ENCODE results near the gene PVALB.

- no peak for TF ChIP-seq CEBPB (IDR thresholded peaks at IDR 0.05)
- no peak for TF ChIP-seq RAD21 (IDR thresholded peaks at IDR 0.05; ENCODE audit: low read depth)
- TF ChIP-seq EGR1 (IDR thresholded peaks at IDR 0.05) = no peak
- TF ChIP-seq ZBTB7A (IDR thresholded peaks at IDR 0.05; ENCODE audit: low read depth) = no peak
- TF ChIP-seq, protein P1, sequence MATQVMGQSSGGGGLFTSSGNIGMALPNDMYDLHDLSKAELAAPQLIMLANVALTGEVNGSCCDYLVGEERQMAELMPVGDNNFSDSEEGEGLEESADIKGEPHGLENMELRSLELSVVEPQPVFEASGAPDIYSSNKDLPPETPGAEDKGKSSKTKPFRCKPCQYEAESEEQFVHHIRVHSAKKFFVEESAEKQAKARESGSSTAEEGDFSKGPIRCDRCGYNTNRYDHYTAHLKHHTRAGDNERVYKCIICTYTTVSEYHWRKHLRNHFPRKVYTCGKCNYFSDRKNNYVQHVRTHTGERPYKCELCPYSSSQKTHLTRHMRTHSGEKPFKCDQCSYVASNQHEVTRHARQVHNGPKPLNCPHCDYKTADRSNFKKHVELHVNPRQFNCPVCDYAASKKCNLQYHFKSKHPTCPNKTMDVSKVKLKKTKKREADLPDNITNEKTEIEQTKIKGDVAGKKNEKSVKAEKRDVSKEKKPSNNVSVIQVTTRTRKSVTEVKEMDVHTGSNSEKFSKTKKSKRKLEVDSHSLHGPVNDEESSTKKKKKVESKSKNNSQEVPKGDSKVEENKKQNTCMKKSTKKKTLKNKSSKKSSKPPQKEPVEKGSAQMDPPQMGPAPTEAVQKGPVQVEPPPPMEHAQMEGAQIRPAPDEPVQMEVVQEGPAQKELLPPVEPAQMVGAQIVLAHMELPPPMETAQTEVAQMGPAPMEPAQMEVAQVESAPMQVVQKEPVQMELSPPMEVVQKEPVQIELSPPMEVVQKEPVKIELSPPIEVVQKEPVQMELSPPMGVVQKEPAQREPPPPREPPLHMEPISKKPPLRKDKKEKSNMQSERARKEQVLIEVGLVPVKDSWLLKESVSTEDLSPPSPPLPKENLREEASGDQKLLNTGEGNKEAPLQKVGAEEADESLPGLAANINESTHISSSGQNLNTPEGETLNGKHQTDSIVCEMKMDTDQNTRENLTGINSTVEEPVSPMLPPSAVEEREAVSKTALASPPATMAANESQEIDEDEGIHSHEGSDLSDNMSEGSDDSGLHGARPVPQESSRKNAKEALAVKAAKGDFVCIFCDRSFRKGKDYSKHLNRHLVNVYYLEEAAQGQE (IDR thresholded peaks at IDR 0.05; ENCODE audit: low read depth) = no peak
- no peak for TF ChIP-seq EP300 (IDR thresholded peaks at IDR 0.05; ENCODE audit: borderline replicate concordance)
- no peak for TF ChIP-seq TAF1 (IDR thresholded peaks at IDR 0.05; ENCODE audit: low read depth)
- TF ChIP-seq, protein P2, sequence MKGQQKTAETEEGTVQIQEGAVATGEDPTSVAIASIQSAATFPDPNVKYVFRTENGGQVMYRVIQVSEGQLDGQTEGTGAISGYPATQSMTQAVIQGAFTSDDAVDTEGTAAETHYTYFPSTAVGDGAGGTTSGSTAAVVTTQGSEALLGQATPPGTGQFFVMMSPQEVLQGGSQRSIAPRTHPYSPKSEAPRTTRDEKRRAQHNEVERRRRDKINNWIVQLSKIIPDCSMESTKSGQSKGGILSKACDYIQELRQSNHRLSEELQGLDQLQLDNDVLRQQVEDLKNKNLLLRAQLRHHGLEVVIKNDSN (IDR thresholded peaks at IDR 0.05) = no peak
- TF ChIP-seq MAX (IDR thresholded peaks at IDR 0.05) = no peak
- TF ChIP-seq CREB1 (IDR thresholded peaks at IDR 0.05; ENCODE audit: low read depth) = no peak
- no peak for TF ChIP-seq YY1 (IDR thresholded peaks at IDR 0.05; ENCODE audit: low read depth)
- no peak for TF ChIP-seq TEAD4 (IDR thresholded peaks at IDR 0.05)
Observed at GRCh38 chr22:36762687-36763260, 54.1 kb downstream of the PVALB start.

Data from Ishikawa (cell line).